CD4-positive, alpha-beta T cell treated with Interleukin-6 at 100 ng/mL for 8 hours (primary cell): ENCODE data around the gene CLPSL1.
"Not testable (repeated sequence)": the region's sequence is repeated elsewhere in the genome, so short reads cannot be mapped to it uniquely, and the experiment has no call there.

ENCODE experiments used
- DNase-seq: peaks from one replicate; pipeline ENCODE4 v3.0.0-alpha.2; 2020; ENCODE audit warnings: mixed read lengths, low spot score

Gene CLPSL1

GRCh38 chr6:35780719-35781118, at the start of gene CLPSL1:
CLPSL1 (plus strand) TSS chr6:35781019; CDS start chr6:35781111, 92 bp downstream.
- no peak for DNase-seq

DNA sequence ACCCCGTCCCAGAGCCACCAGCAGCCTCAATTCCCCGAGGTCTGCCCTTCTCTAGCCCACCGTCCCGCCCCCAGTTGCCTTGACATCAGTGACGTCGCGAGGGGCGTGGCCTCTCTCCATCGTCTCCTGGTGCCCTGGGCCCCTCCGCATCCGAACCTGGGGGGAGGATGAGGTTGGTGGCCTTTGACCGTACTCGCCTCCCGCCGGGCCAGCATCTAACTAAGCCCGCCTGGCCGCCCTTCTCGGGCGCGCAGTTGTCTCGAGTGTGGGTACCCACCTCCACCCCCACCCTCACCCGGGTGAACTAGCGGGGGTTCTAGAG, 49.4 kb upstream of the CLPSL1 start:
- DNase-seq: peak; percentile 90

DNA sequence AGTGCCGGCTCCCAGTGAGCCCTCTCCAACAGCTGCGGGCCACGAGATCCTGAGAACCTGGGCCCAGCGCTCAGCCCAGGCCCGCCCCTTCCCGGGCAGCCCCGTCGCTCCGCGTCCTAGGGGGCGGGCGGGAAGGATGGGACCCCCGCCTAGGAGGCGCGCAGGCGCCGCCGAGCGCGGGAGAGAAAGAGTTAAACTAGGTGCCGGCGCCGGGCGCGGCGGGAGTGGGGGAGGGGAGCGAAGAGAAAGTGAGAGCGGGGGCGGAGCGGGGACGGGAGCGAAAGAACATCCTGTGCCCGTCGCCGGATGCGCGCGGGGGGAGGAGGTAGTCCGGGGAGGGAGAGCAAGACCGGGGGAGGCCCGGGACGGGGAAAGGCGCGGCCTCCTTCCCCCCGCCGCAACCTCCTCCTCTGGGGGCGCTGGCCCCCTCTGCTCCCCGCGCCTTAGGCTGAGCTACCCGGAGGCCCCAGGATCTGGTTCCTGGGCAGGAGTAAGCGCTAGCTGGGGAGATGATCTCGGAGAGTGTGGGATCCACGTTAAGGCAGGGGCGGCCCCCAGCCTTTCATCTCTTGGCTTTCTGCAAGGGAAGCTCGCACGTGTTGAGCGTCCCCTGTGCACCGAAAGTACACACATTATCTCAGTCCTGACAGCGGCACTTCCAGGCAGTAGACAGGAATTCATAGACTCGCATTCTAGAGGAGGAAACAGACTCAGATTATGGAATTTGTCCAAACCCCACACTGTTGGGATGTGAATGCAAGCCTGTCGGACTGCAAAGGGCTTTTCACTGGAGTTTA, 48.9 kb upstream of the CLPSL1 start:
- DNase-seq: peak; percentile 94

- no peak for DNase-seq
These were observed 47.2 kb upstream of the CLPSL1 start for GRCh38 chr6:35733633-35734032.

DNA sequence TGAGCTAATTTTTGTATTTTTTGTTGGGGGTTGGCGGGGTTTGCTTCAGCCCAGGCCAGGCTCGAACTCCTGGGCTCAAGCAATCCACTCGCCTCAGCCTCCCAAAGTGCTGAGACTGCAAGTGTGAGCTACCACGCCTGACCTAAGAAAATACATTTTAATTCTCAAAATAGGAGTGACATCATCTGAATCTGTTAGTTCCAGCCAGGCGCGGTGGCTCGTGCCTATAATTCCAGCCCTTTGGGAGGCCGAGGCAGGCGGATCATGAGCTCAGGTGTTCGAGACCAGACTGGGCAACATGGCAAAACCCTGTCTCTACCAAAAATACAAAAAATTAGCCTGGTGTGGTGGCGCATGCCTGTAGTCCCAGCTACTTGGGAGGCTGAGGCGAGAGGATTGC, 46.5 kb upstream of the CLPSL1 start:
- DNase-seq: not testable (repeated sequence)

DNA sequence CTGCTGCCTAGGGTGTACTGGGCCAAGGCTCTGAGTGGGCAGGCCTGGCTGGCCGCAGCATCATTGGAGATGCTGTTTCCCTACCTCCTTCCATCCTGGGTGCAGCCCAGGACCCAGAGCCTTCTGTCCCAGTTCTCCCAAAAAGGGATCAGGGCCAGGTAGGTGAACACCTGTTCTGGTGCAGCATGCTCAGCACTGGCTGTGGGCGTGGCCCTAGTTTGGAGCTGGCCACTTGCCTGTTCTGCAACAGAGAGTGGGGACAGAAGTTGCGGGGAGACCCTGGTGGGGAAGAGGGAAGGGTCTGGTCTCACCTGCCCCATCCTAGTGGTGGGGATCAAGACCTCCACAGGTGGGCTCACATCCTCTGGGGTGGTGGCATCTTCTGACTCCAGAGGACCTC, 45.4 kb upstream of the CLPSL1 start:
- DNase-seq: no peak

GRCh38 chr6:35736253-35736894, 44.4 kb upstream of the CLPSL1 start:
- DNase-seq: peak; percentile 87

GRCh38 chr6:35736982-35737412, 43.8 kb upstream of the CLPSL1 start, which contains the start of gene ARMC12:
ARMC12 (plus strand) TSS chr6:35737032; CDS start chr6:35737109, 77 bp downstream.
- DNase-seq: no peak

DNA sequence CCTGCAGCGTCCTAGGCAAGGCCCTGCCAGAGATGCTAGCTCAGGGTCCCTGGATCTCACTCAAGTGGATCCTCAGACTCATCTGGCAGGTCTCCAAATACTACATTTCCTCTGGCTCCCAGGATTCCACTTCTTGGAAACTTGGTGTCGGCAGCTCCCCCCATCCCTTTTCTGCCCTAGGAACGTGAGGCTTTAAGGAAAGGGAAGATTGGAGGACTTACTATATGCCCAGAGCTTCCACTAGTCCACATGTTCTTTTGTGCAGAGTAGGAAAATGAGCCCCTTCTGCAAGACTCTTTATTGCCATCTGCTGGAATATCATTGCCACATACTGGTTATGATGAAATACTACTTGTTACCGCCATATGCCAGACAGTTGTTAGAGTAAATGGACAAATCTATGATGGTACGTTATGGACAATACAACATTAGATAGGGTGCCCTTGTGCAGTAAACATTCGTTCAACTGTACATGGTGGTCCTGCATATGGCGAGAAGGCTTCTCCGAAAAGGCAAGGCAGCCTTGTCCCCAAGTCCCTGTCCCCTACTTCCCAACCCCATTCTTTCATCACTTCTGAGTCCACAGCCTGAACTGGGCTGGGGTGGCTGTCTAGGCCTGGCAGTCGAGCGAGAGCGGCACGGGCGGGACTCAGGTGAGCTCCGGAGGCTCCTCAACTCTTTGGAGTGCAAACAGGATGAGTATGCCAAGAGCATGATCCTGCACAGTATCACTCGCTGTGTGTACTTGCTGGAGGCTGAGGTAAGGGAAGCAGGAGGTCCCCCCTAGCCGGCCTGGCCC, 43.2 kb upstream of the CLPSL1 start:
- DNase-seq: peak; percentile 71

DNA sequence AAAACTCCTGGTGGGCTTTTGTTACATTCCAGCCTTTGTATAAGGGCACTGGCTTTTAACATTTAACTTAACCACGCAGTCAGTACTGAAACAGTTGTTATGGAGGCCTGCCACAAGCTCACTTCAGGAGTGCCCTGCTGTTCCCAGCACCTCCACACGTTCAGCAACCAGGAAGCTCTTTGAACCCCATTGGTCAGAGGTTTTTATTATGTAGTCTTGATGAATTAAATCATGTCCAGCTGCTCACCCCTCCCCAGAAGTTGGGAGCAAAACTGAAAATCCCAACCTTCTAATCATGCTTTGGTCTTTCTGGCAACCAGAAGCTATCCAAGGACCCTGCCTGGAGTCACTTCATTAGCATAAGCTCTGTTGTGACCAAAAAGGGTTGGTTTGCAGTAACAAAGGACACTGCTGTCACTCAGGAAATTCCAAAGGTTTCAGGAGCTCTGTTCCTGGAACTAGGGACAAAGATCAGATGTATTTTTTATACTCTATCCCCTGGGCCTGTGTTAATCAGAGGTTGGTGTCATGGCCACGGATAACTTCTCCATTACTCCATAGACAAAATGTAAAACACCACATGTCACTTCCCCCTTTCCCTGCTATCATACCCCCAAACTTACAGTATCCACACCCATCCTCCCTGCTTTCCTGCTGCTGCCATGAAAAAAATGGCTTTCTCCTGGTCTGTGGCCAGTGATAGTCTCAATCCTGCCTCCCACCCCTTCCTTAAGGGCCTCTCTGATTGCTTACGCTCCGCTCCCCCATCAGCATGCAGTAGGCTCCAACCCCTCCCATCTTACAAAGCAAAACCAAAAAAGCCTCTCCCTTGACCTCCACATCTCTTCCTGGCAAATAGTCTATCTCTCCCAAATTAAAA, 40.9 kb upstream of the CLPSL1 start:
- no peak for DNase-seq

GRCh38 chr6:35742842-35743241, 38.0 kb upstream of the CLPSL1 start:
- no peak for DNase-seq

- no peak for DNase-seq
These were observed 35.3 kb upstream of the CLPSL1 start for GRCh38 chr6:35745509-35745908.

- DNase-seq: no peak
These were observed 34.3 kb upstream of the CLPSL1 start for GRCh38 chr6:35746516-35746915.

- DNase-seq: no peak
These were observed 32.9 kb upstream of the CLPSL1 start for GRCh38 chr6:35747877-35748276.

- DNase-seq: no peak
These were observed 30.3 kb upstream of the CLPSL1 start for GRCh38 chr6:35750557-35750956.

DNA sequence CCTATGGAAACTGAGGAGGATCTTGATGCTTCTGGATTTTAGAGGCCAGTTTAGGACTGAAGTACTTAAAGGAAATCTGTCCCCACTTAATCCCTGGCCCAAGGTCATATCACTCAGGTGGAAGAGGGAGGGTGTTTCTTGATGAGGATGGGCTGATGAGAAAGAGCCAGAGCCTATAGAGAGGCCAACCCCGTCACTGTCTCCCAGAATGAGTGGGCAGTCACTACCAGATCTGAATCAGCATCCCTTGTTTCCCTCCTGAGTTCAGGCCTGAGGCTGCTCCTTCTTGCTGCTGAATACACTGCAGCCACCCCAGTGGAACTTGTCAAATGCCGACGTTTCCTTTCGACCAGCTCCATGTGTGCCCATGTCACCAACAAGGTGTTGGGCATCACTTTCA, 29.2 kb upstream of the CLPSL1 start:
- DNase-seq: no peak

DNA sequence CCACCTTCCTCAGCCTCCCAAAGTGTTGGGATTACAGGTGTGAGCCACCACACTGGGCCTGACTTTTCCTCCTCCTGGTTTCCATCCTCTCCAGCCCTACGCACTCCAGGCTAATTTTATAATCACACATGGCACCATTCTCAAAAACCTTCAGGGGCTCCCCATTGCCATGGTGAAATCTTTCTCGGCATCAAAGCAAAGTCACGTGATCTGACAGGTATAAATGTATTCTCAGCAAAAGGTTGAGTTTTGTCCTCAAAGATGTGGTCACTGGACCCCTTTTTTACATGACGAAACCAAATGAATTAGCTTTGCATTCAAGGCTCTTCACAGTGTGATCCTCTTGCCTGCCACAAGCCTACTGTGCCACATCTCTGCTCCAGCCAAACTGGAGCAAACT, 28.5 kb upstream of the CLPSL1 start:
- no peak for DNase-seq

DNA sequence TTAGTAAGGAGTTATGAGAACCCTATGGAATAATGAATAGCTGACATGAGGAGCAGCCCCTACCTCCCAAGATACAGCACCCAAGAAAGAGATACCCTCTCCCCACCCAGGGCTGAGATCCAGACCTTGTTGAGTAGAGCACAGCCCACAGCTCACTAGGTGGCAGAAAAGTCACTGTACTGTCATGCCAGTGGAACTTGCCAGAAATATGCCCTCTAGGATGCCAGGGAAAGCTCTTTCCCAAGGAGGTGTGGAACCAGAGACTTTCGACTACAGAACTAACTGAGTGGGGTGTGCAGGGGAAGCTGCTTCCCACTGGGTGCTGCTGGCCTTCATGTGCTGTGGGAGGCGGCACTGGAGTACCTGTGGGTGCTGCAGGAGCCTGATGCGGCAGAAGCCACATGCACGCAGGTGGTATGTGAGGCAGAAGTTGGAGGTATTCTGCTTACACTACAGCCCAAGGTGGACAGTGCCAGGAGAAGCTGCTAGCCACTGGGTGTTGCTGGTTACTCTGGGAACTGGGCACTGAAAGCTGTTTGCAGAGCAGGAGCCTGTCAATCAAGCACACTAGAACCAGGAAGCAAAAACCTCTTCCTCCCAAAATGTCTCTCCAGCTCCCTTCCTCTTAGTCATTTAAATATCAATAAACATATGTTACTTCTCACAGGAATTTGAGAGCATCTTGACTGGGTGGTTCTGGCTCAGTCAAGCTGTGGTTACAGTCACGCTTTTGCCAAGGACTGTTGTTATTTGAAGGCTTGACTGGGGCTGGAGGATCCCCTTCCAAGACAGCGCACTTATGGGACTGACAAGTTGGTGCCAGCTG, 26.2 kb upstream of the CLPSL1 start:
- DNase-seq: no peak

DNA sequence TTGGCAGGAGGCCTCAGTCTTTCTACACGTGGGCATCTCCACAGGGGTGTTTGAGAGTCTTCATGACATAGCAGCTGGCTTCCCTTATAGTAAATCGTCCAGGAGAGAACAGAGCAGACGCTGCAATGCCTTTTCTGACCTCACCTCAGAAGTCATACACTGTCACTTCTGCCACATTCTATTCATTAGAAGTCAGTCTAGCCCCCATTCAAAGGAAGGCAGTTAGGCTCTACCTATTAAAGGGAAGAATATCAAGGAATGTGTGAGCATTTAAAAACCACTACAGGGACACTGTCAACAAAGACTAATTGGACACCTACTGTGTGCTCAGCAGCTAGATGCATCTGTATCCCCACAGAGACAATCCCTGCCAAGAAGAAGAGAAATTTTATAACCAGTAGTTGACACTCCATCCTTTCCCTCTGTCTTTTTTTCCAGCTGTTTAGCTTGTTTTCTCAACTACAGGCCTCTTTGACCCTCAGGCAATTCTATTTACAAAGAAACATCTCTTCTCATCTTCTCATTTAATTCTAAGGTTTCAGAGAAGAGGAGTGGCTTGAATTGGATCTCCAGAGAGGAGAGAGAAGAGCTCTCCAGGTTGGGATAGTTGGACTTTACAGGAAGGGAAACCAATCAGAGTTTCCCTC, 25.4 kb upstream of the CLPSL1 start:
- DNase-seq: no peak

GRCh38 chr6:35757456-35758123, 23.2 kb upstream of the CLPSL1 start:
- DNase-seq: no peak
